Activated T-helper 2 cell treated with anti-CD3 and anti-CD28 coated beads, Interferon-gamma antibody, Interleukin-2, Interleukin-4, amounts not matched to agents 10 μg/mL and 5 μg/mL and 100 μg/mL, durations not matched to agents 14 hours and 24 hours and 36 hours (primary cell): ENCODE data around the gene PANX2. TPM values are rescaled to one million over a fixed set of nuclear protein-coding genes. Genes with fewer than 3 reads are reported as not detected.
A peak's percentile ranks its signal among the peaks of the same experiment; 100 is the strongest.

Experiments used
- DNase-seq: peaks from one replicate; pipeline ENCODE4 v3.0.0; 2021; ENCODE audit warnings: low spot score
- H3K27ac Mint-ChIP-seq: one replicate; pipeline ENCODE4 v1.8.0; 2021; ENCODE audit warnings: mixed read lengths
- H3K27me3 Mint-ChIP-seq: one replicate; pipeline ENCODE4 v1.8.0; 2021; ENCODE audit warnings: low read depth, mixed read lengths
- H3K36me3 Mint-ChIP-seq: one replicate; pipeline ENCODE4 v1.8.0; 2021; ENCODE audit warnings: low read depth, mixed read lengths
- H3K4me1 Mint-ChIP-seq: one replicate; pipeline ENCODE4 v1.8.0; 2021; ENCODE audit warnings: low read depth, mixed read lengths
- H3K4me3 Mint-ChIP-seq: one replicate; pipeline ENCODE4 v1.8.0; 2021; ENCODE audit warnings: low read depth, mild to moderate bottlenecking, moderate library complexity, mixed read lengths
- H3K9me3 Mint-ChIP-seq: one replicate; pipeline ENCODE4 v1.8.0; 2021; ENCODE audit warnings: mixed read lengths
- intact Hi-C: fragments of 100-400 bp; cut with micrococcal nuclease; formaldehyde crosslinking; loops from one replicate; pipeline ENCODE4 v1.15.1; 2023
- total RNA-seq: library from RNA; stranded (reverse); gene quantifications from 2 replicates; pipeline ENCODE4 v1.2.3, GENCODE V29; 2022

The PANX2 gene
- total RNA-seq, 1 donor from 2014 or later, result 2.4 TPM

- intact Hi-C loops, result no loop called here
- H3K9me3 Mint-ChIP-seq, result no peaks in the 10 kb centered on the region
- peaks cover 34% of the 10 kb centered on the region for H3K36me3 Mint-ChIP-seq
- no peaks in the 10 kb centered on the region for H3K27me3 Mint-ChIP-seq
- peaks cover 9% of the 10 kb centered on the region for H3K4me1 Mint-ChIP-seq
- no peak overlapping the region for H3K4me3 Mint-ChIP-seq
- DNase-seq, result no peak
- no peak overlapping the region for H3K27ac Mint-ChIP-seq
Observed at GRCh38 chr22:50205781-50206569, 35.4 kb downstream of the PANX2 start.

DNA sequence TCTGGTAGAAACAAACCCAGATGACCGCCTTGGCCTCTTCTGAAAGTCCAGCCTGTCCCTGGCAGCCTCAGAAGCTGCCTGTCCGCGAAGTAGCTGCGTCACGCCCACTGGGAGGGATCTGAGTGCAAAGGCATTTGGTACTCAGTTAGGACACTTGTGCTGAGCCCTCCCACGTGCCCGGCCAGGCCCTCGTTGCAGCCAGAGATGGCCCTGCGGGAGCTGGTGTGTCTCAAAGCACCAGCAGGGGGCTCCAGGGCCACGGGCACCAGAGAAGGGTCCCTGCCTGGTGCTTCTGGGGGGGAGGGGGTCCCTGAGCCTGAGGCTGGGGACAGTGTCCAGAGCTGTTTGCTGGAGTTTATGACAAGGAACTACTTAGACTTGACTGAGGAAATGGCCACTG lies 36.1 kb downstream of the PANX2 start:
- no peak for DNase-seq
- H3K36me3 Mint-ChIP-seq, result peaks cover 38% of the 10 kb centered on the region
- H3K4me1 Mint-ChIP-seq, result peaks cover 9% of the 10 kb centered on the region
- no peak overlapping the region for H3K27ac Mint-ChIP-seq
- intact Hi-C loops, result no loop called here
- H3K4me3 Mint-ChIP-seq, result no peak overlapping the region
- no peaks in the 10 kb centered on the region for H3K9me3 Mint-ChIP-seq
- H3K27me3 Mint-ChIP-seq, result no peaks in the 10 kb centered on the region

GRCh38 chr22:50207383-50208140 lies 37.0 kb downstream of the PANX2 start:
- Mint-ChIP-seq H3K4me1 (peaks cover 3% of the 10 kb centered on the region), H3K27me3 (no peaks in the 10 kb centered on the region), H3K27ac (no peak overlapping the region), H3K4me3 (no peak overlapping the region), H3K9me3 (no peaks in the 10 kb centered on the region), H3K36me3 (peaks cover 44% of the 10 kb centered on the region)
- intact Hi-C loops, result no loop called here
- no peak for DNase-seq

DNA sequence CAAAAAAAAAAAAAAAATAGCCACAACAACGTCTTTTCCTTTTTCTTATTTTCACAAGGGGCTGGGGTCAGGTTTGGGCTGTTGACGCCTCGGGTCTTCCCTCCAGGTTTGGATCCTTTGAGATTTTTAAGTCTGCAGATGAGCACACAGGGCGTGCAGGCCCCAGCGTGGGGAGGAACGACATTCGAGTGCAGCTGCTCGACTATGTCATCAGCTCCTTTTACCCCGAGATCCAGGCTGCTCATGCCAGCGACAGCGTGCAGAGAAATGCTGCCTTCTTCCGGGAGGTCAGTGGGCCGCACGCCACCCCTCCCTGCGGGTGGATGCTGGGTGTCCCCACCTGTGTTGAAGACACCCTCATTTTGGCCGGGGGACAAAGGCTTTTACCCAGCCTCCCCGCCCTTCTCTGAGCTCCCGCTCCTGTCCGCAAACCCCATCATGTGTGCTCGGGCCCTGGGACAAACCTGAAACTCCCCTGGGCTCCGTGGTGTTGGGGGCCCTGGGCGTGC lies 38.0 kb downstream of the PANX2 start:
- no peaks in the 10 kb centered on the region for H3K27me3 Mint-ChIP-seq

DNA sequence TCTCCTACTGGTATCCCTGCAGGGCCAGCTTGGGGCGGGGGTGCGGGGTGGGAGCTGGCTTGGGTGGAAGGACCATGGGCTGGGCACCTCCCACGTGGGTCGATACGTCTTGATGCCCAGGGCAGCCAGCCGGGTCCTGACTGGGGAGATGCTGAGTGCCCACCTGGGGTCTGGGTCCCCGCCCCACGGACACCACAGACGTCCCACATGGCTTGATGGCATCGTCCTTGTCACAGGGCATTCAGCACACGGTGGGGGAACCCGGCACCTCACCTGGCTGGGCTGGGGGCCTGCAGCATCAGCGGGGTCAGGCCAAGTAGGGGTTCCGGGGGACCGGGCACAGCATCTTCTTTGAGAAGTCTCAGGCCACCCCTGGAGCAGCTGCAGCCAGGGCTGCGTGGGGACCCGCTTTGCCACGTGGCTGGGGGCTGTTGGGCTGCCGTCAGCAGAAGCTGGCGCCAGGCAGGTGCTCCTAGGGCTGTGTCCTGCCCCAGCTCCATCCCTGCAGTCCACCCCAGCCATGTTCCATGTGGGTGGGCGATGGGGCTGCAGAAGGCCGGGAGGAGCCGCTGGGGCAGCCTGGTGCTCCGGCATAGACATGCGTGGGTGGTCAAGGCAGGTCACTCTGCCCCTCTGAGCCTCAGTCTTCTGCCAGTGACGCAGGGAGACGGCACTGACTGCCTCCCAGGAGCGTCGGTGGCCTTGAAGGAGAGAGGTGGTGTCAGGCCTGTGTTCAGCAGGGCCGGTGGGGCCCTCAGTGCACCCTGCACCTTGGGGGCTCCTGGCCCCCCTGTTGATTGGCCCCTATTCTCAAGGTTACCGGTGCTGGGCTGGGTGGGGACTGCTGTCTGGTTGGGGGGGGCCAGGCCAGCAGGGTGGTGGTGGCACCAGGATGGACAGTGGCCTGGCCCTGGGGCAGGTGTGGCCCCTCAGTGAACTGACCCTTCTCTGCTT lies 38.7 kb downstream of the PANX2 start:
- intact Hi-C loops, result no loop called here
- H3K27ac Mint-ChIP-seq, result peak overlapping the region; percentile 0

More for the DNA sequence above, 38.0 kb downstream of the PANX2 start:
- H3K36me3 Mint-ChIP-seq, result peaks cover 48% of the 10 kb centered on the region
- H3K4me1 Mint-ChIP-seq, result peaks cover 2% of the 10 kb centered on the region
- no peak for DNase-seq
- no peak overlapping the region for H3K27ac Mint-ChIP-seq
- no peaks in the 10 kb centered on the region for H3K9me3 Mint-ChIP-seq
- intact Hi-C loops, result no loop called here
- no peak overlapping the region for H3K4me3 Mint-ChIP-seq

DNA sequence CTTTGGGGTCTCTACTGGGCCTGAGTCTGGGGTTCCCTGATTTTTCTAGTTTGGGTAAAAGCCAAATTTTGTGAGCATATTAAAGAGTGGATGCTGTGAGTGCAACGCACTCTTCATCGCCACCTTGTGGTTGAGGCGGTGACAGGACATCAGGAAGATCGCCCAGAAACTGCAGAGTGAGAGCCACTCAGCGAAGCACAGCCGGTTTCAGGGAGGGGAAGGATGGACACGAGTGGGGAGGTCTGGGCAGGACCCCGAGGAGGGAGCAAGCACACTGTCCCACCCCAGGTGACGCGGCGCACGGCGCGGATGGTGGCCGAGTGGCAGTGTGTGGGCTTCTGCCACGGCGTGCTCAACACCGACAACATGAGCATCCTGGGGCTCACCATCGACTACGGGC lies 39.4 kb downstream of the PANX2 start:
- H3K27ac Mint-ChIP-seq, result peak overlapping the region; percentile 0
- DNase-seq, result peak; percentile 55
- no peak overlapping the region for H3K4me3 Mint-ChIP-seq
- H3K36me3 Mint-ChIP-seq, result peaks cover 47% of the 10 kb centered on the region
- intact Hi-C loops, result loop anchor here (1.0 kb wide), 1 partner anchor 61 kb away; no protein-coding TSS in a partner anchor
- H3K4me1 Mint-ChIP-seq, result no peaks in the 10 kb centered on the region
- no peaks in the 10 kb centered on the region for H3K27me3 Mint-ChIP-seq
- H3K9me3 Mint-ChIP-seq, result no peaks in the 10 kb centered on the region

More for the DNA sequence above, 38.7 kb downstream of the PANX2 start:
- peaks cover 46% of the 10 kb centered on the region for H3K36me3 Mint-ChIP-seq
- H3K4me3 Mint-ChIP-seq, result no peak overlapping the region
- H3K9me3 Mint-ChIP-seq, result no peaks in the 10 kb centered on the region
- no peaks in the 10 kb centered on the region for H3K4me1 Mint-ChIP-seq
- DNase-seq, result no peak
- H3K27me3 Mint-ChIP-seq, result no peaks in the 10 kb centered on the region

DNA sequence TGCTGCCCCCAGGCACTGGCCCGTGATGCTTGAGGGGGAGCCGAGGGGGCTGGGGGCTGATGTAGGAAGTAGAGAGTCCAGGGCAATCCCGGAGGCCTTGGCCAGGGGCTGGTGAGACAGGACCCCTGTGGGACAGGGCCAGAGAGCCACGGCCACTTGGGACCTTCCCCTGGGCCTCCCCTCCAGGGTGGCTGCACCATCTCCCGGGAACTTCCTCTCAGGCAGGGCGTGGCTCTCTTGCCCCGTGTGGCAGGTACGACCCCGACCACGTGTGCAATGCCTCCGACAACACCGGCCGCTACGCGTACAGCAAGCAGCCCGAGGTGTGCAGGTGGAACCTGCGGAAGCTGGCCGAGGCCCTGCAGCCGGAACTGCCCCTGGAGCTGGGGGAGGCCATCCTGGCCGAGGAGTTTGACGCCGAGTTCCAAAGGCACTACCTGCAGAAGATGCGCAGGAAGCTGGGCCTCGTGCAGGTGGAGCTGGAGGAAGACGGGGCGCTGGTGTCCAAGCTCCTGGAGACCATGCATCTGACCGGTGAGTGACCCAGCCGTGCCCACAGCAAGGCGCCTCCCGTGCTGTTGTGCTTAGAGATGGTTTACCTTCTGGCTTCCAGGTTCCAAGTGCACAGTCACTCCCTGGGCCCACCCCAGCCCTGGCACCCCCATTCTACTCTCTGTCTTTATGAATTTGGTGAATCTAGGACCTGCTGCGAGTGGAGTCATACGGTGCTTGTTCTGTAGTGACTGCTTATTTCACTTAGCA lies 40.0 kb downstream of the PANX2 start:
- Mint-ChIP-seq H3K27me3 (no peaks in the 10 kb centered on the region), H3K4me1 (no peaks in the 10 kb centered on the region), H3K36me3 (peaks cover 46% of the 10 kb centered on the region), H3K9me3 (no peaks in the 10 kb centered on the region), H3K27ac (no peak overlapping the region), H3K4me3 (no peak overlapping the region)
- no peak for DNase-seq
- intact Hi-C loops, result loop anchor here (1.0 kb wide), 1 partner anchor 61 kb away; no protein-coding TSS in a partner anchor

GRCh38 chr22:50211147-50211546 lies 40.6 kb downstream of the PANX2 start:
- Mint-ChIP-seq H3K4me1 (no peaks in the 10 kb centered on the region), H3K4me3 (no peak overlapping the region), H3K27ac (no peak overlapping the region), H3K9me3 (no peaks in the 10 kb centered on the region), H3K27me3 (no peaks in the 10 kb centered on the region), H3K36me3 (peaks cover 50% of the 10 kb centered on the region)
- intact Hi-C loops, result no loop called here
- DNase-seq, result no peak

GRCh38 chr22:50213263-50213662 lies 42.7 kb downstream of the PANX2 start:
- H3K27ac Mint-ChIP-seq, result no peak overlapping the region
- H3K9me3 Mint-ChIP-seq, result no peaks in the 10 kb centered on the region
- H3K36me3 Mint-ChIP-seq, result peaks cover 50% of the 10 kb centered on the region
- H3K4me3 Mint-ChIP-seq, result no peak overlapping the region
- intact Hi-C loops, result no loop called here
- no peaks in the 10 kb centered on the region for H3K4me1 Mint-ChIP-seq
- H3K27me3 Mint-ChIP-seq, result no peaks in the 10 kb centered on the region
- no peak for DNase-seq

- no peaks in the 10 kb centered on the region for H3K27me3 Mint-ChIP-seq
- no peak overlapping the region for H3K27ac Mint-ChIP-seq
- H3K9me3 Mint-ChIP-seq, result no peaks in the 10 kb centered on the region
- H3K4me1 Mint-ChIP-seq, result no peaks in the 10 kb centered on the region
- DNase-seq, result no peak
- H3K36me3 Mint-ChIP-seq, result peaks cover 48% of the 10 kb centered on the region
- H3K4me3 Mint-ChIP-seq, result no peak overlapping the region
- intact Hi-C loops, result no loop called here
Observed at GRCh38 chr22:50215297-50216054, 44.9 kb downstream of the PANX2 start.

- Mint-ChIP-seq H3K9me3 (no peaks in the 10 kb centered on the region), H3K27me3 (no peaks in the 10 kb centered on the region), H3K27ac (no peak overlapping the region), H3K4me1 (no peaks in the 10 kb centered on the region), H3K4me3 (no peak overlapping the region), H3K36me3 (peaks cover 50% of the 10 kb centered on the region)
- intact Hi-C loops, result no loop called here
- DNase-seq, result no peak
Observed at GRCh38 chr22:50216055-50216683, 45.6 kb downstream of the PANX2 start.
